ENCODE data around the gene BRICD5. TPM values are rescaled to one million over a fixed set of nuclear protein-coding genes. Genes with fewer than 3 reads are reported as not detected.

BRICD5 gene
- polyA plus RNA-seq, 12 donors, result 3.2 to 14.8 (median 5.2) TPM; not detected in 1

GRCh38 chr16:2183671-2184070 is 27.0 kb downstream of the BRICD5 start:
- DNase-seq, result no peak

GRCh38 chr16:2181952-2182351 is 28.7 kb downstream of the BRICD5 start:
- no peak for DNase-seq

- DNase-seq, result no peak
Measured at GRCh38 chr16:2180962-2181923, 29.4 kb downstream of the BRICD5 start.

DNA sequence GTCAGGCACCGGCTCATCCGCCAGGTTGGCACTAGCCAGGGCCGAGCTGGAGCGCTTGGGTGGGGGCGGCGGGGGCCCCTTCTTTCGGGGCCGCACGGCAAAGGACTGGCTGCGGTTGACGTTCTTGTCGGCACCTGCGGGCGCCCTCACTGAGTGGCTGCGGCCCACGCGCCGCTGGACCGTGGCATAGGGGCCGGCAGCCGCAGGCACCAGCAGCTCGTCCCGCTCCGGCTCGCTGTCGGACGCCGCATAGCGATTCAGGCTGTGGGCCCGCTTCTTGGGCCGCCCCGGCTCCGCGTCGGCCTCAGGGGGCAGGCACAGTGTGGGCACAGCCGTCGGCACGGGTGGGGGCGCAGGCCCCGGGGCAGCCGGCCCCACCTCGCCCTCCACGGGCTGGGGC is 30.2 kb downstream of the BRICD5 start:
- DNase-seq, result no peak

GRCh38 chr16:2179576-2179975 is 31.1 kb downstream of the BRICD5 start:
- DNase-seq, result no peak

GRCh38 chr16:2179107-2179501 is 31.6 kb downstream of the BRICD5 start:
- DNase-seq, result no peak

GRCh38 chr16:2178321-2179106 is 32.1 kb downstream of the BRICD5 start:
- DNase-seq, result no peak

DNA sequence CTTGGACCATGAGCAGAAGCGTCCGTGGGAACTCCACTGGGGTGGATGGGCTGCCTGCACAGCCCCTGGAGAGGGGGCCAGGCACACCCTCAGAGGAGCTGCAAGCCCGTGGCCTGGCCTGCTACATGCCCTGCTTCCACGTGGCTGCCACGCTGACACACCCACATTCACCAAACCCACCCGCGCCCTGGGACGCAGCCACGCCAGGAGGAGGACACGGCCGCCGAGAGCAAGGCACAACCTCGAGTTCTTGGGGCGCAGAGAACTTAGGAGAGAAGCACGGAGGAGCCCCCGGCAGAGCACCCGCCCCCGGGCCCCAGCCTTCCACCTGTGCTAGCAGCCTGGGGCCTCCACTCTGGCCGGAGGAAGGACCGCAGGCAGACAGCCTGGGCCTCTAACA is 33.1 kb downstream of the BRICD5 start:
- DNase-seq, result no peak

DNA sequence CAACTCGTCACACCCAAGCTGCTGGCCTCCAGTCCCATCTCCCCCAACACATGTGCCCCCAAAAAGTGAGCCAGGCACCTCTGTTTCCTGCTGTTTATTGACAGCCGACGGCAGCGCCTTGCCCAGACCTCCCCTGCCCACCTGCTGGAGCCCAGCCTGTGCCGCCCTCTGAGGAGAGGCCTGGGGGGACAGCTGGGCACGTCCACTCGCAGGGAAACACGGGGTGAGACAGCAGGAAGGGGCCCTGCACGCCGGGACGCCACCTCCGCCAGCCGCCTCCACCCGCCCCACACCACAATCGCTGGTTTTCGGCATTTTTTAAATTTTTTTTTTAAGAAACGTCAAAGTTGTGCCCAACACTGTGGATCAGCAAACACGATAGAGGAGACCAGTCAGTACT is 33.6 kb downstream of the BRICD5 start:
- no peak for DNase-seq

DNA sequence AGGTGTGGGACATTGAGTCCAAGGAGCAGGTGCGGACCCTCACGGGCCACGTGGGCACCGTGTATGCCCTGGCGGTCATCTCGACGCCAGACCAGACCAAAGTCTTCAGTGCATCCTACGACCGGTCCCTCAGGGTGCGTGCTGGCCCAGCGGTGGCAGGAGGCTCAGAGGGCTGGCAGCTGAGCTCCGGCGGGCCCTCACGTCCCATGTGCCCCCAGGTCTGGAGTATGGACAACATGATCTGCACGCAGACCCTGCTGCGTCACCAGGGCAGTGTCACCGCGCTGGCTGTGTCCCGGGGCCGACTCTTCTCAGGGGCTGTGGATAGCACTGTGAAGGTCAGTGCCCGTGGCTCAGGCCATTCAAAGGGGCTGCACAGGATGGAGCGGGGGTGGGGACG is 34.6 kb downstream of the BRICD5 start:
- DNase-seq, result no peak

DNA sequence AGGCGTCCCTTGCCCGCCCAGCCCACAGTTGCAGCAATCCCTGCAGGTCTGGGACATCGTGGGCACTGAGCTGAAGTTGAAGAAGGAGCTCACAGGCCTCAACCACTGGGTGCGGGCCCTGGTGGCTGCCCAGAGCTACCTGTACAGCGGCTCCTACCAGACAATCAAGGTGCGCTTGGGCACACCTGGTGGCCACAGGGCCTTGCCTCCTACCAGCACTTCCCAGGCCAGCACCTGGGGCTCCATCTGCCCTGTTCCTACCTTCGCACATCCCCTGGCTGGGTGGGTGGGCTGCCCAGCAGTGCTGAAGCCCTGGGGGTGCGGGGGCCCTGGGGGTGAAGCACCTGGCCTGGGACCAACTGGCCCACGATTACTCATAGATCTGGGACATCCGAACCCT is 35.2 kb downstream of the BRICD5 start:
- DNase-seq, result no peak

- no peak for DNase-seq
Measured at GRCh38 chr16:2174396-2175131, 36.1 kb downstream of the BRICD5 start.

DNA sequence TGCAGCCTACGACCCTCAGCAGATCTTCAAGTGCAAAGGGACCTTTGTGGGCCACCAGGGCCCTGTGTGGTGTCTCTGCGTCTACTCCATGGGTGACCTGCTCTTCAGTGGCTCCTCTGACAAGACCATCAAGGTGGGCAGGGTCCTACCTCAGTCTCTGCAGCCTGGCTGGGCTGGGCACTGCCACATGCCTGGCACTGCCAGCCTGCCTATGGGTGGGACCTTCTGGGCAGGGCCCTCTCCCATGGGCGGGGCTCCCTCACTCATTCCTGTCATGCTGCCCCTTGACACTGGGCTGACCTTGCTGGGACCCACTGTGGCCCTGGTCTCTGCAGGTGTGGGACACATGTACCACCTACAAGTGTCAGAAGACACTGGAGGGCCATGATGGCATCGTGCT is 36.7 kb downstream of the BRICD5 start:
- no peak for DNase-seq

- no peak for DNase-seq
Measured at GRCh38 chr16:2173366-2173765, 37.3 kb downstream of the BRICD5 start.

- no peak for DNase-seq
Measured at GRCh38 chr16:2172688-2173335, 37.9 kb downstream of the BRICD5 start.

- no peak for DNase-seq
Measured at GRCh38 chr16:2171601-2172178, 39.0 kb downstream of the BRICD5 start.

GRCh38 chr16:2170587-2171435 is 39.9 kb downstream of the BRICD5 start:
- no peak for DNase-seq

GRCh38 chr16:2170080-2170479 is 40.6 kb downstream of the BRICD5 start:
- DNase-seq, result no peak

GRCh38 chr16:2167068-2167638 is 43.5 kb downstream of the BRICD5 start:
- DNase-seq, result no peak
